NCI-H345 treated with DMSO at 0.1 percent for 48 hours (cell line): ENCODE results near the gene ATF6B.

Source experiments
- DNase-seq: peaks from one replicate; lab custom pipeline; 2025; ENCODE audit not compliant: unreplicated experiment; lab: John Stamatoyannopoulos, UW

The ATF6B gene

GRCh38 chr6:32132110-32132509 is 4.1 kb upstream of the ATF6B start:
- DNase-seq, result no peak

GRCh38 chr6:32131439-32131948 is 3.4 kb upstream of the ATF6B start:
- DNase-seq, result no peak

- no peak for DNase-seq
These were observed 1.4 kb upstream of the ATF6B start for GRCh38 chr6:32129297-32130088.

GRCh38 chr6:32128751-32129296 is 778 bp upstream of the ATF6B start:
- DNase-seq, result no peak

GRCh38 chr6:32127409-32127716 is 683 bp downstream of the ATF6B start:
- no peak for DNase-seq

GRCh38 chr6:32126880-32127279 is 1.2 kb downstream of the ATF6B start:
- no peak for DNase-seq

- DNase-seq, result no peak
These were observed 4.4 kb downstream of the ATF6B start for GRCh38 chr6:32123681-32124080.

GRCh38 chr6:32120573-32121059 is 7.4 kb downstream of the ATF6B start:
- DNase-seq, result no peak

- peak; percentile 30 for DNase-seq
These were observed 9.0 kb downstream of the ATF6B start for GRCh38 chr6:32118782-32119628.

- no peak for DNase-seq
These were observed 10.6 kb downstream of the ATF6B start for GRCh38 chr6:32117461-32117860.

GRCh38 chr6:32116674-32117073 is 11.4 kb downstream of the ATF6B start:
- no peak for DNase-seq

GRCh38 chr6:32115623-32116022 is 12.4 kb downstream of the ATF6B start:
- DNase-seq, result no peak

GRCh38 chr6:32114796-32115195 is 13.2 kb downstream of the ATF6B start:
- DNase-seq, result no peak

- no peak for DNase-seq
These were observed 14.4 kb downstream of the ATF6B start for GRCh38 chr6:32113386-32114352.

GRCh38 chr6:32112431-32112980 is 15.5 kb downstream of the ATF6B start:
- DNase-seq, result no peak

GRCh38 chr6:32111424-32112066 is 16.5 kb downstream of the ATF6B start:
- no peak for DNase-seq

- no peak for DNase-seq
These were observed 17.4 kb downstream of the ATF6B start for GRCh38 chr6:32110632-32111031.

- no peak for DNase-seq
These were observed 18.3 kb downstream of the ATF6B start for GRCh38 chr6:32109765-32110160.

GRCh38 chr6:32109114-32109764 is 18.8 kb downstream of the ATF6B start, which contains the start of gene TNXB:
TNXB (minus strand) TSS chr6:32109338; CDS start chr6:32098198, 11,140 bp downstream.
- DNase-seq, result no peak
